HG03565 (cell line): Measurements from ENCODE around the gene AK3.

Experiments
- ATAC-seq: cut with Tn5 transposase; IDR thresholded peaks from one replicate; pipeline ENCODE4 v1.9.1; 2021; ENCODE audit warnings: mild to moderate bottlenecking, moderate library complexity; ENCODE audit not compliant: unreplicated experiment

The AK3 gene

GRCh38 chr9:4750023-4750673 is 9.1 kb upstream of the AK3 start:
- no peak for ATAC-seq

- no peak for ATAC-seq
Observed at GRCh38 chr9:4748612-4749011, 7.6 kb upstream of the AK3 start.

- no peak for ATAC-seq
Observed at GRCh38 chr9:4746278-4747030, 5.5 kb upstream of the AK3 start.

GRCh38 chr9:4743131-4743875 is 2.3 kb upstream of the AK3 start:
- ATAC-seq = no peak

DNA sequence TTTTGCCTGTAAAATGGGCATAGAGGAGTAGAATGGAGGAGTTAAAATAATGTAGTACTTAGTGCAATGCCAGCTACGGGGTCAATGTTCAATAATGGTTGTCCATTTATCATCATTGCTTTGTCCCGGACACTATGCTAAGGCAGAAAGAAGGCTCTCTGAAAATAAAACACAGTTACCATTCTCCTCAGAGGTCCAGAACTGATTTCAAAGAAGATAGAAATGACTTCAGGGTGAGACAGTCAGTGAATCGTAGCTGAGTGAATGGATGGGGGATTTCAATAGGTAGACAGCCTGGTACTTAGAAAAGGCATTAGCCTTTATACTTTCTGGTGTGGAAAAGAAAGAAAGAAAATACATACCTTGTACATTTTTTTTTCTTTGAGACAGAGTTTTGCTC is 1.2 kb upstream of the AK3 start:
- ATAC-seq = no peak

GRCh38 chr9:4741365-4742089 is 525 bp upstream of the AK3 start:
- ATAC-seq = no peak

- no peak for ATAC-seq
Observed at GRCh38 chr9:4740388-4740637, 689 bp downstream of the AK3 start.

GRCh38 chr9:4739587-4740387 is 1.2 kb downstream of the AK3 start:
- ATAC-seq = no peak

DNA sequence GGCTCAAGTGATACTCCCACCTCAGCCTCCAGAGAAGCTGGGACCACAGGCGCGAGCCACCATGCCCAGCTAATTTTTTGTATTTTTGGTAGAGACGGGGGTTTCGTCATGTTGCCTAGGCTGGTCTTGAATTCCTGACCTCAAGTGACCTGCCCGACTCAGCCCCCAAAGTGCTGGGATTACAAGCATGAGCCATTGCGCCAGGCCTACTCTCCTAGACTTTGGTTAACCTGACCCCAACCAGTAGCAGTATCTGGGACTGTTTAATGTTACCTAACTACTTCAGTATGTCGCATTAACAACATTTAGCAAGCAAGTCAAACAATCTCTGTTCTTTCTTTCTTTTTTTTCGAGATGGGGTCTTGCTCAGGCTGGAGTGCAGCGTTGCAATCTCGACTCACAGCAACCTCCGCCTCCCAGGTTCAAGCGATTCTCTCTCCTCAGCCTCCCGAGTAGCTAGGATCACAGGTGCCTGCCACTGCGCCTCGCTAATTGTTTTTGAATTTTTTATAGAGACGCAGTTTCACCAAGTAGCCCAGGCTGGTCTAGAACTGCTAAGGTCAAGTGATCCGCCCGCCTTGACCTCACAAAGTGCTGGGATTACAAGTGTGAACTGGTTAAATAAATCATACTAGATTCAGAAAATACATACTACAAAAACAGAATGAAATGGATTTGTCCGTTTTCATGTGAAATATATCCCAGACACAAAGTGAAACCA is 2.0 kb downstream of the AK3 start:
- ATAC-seq = no peak

DNA sequence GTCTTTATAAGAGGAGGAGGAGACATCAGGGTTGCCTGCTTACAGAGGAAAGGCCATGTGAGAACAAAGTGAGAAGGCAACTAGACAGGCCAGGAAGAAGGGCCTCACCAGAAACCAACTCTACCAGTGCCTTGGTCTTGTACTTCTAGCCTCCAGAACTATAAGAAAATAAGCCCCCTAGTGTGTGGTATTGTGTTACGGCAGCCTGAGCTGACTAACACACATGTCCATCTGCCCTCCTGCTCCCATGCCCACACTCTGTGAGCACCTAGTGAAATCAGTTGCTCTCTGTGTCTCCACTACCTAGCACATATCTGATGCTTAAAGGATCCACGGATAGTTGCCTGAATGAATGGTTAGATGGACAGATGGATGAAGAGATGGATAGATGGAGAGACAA is 6.9 kb downstream of the AK3 start:
- no peak for ATAC-seq

DNA sequence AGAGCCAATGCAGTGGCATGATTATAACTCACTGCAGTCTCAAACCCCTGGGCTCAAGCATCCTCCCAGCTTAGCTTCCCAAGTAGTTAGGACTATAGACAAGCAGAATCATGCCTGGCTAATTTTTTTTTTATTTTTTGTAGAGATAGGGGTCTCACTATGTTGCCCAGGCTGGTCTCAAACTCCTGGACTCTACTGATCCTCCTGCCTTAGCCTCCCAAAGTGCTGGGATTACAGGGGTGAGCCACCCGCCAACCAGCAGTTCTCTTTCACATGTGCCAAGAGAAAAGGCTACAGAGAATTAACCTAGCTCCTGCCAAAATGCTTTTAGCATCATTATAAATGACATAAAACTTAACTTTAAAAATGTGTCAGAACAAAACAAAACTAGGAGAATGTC is 8.1 kb downstream of the AK3 start:
- no peak for ATAC-seq

GRCh38 chr9:4727593-4727992 is 13.4 kb downstream of the AK3 start:
- ATAC-seq = no peak

- ATAC-seq = no peak
Observed at GRCh38 chr9:4725706-4726442, 15.1 kb downstream of the AK3 start.

DNA sequence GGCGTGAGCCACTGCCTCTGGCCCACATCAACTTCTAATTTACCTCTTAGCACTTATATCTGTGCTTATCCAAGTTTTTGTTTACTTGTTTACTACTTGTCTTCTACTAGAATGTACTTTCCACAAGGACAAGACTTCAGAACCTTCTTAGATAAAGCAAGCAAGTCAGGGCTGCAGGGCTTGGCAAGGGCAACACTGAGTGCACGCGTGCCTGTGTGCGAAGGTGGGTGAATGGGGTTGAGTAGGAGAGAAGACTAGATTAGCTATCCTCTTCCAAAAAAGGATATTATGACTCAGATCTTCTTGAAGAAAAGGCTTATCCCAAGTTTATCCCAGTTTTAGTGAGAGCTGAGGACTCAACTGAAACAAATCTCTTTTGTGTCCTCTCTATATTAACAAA is 19.3 kb downstream of the AK3 start:
- ATAC-seq = no peak

DNA sequence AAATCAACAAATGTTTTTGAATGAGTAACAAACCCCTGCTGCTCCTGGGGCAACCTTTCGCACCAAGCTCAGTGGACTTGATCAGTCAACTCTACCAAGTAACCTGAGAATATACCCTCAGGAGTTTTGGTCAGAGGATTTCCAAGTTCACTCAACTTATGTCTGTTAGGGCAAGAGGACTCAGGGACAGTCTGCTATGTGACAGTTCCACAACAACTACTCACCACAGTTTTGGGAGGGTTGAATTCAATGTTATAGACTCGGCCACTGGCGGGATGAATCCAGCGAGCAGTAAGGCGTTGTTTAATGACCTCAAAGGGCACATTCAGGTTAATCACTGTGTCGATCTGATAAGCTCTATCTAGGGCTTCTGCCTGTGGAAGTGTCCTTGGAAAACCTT is 22.1 kb downstream of the AK3 start:
- no peak for ATAC-seq

DNA sequence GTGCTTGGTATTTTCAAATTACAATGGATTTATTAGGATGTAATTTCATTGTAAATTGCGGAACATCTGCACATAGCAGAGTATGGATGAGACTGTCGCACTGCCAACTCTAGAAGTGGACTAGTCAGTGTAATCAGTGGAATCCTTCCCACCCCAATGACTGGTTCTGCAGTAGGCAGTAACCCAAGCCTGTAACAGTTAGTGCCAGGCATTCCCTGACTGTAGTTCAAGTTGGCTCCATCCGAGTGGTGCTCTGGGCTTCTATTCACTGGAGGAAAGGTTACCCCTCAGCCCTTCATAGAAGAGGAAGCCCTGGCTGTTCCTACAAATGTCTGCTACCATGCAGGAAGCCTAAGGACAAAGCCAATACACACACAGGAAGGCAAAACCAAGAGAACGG is 23.2 kb downstream of the AK3 start:
- ATAC-seq = no peak

DNA sequence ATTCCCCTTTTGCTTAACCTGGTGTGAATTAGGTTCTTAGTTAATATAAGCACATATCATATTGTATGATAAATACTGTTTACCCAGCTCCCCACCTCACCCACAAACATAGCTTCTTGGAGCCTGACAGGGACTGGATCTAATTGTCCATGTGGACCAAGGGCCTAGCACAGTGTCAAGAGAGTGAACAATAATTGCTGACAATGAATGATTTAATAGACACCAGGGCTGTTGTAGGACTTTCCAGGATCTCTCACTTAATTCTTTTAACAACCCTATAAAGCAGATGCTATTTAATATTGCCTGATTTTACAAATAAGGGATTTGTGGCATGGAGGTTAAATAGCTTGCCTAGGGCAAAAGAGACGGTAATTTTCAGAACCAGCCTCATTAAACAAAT is 24.8 kb downstream of the AK3 start:
- ATAC-seq = no peak

DNA sequence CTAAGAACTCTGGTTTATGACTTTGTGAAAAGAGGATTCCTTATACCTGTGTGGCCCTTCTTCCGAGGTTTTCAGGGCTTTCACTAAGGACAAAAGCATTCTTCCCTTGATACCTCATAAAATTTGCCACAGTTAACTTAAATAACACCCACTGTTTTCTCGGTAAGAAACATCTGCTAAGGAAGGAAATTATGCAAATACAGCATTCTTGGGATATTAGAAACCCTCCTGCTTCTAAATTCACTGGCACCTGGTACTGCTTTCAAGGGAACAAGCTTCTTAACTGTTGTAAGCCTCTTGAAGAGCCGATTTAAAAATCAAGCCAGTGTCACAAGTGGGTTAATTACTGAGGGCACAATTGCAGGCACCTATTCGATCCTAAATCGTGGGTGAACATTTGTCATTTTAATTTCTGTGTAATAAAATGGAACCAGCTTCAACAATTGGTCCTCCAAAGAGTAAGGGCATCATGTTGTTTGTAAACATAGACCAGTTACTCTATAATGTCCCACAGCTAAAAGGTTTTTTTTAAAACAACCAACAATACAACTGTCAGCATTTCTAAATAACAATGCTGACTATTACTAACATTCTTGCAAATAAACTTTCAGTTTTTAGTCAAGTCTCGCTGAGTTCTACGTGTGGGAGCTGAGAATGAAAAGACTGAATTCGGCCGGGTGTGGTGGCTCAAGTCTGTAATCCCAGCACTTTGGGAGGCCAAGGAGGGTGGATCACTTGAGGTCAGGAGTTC is 26.6 kb downstream of the AK3 start:
- no peak for ATAC-seq

DNA sequence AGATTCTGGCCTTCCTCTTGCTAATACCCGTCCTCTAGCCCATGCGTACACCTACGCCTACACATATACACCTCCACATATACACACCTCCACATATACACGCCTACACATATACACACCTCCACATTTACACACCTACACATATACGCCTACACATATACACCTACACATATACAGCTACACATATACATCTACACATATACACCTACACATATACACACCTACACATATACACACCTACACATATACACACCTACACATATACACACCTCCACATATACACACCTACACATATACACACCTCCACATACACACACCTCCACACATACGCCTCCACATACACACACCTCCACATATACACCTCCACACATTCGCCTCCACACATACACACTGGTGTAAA is 27.2 kb downstream of the AK3 start:
- no peak for ATAC-seq
